Central memory CD8-positive, alpha-beta T cell (primary cell): ENCODE results near the gene NDOR1.
"Not testable (repeated sequence)": the region's sequence is repeated elsewhere in the genome, so short reads cannot be mapped to it uniquely, and the experiment has no call there.

Experiments
- ATAC-seq: fragments of 150-1000 bp; cut with Tn5 transposase; replicated peaks from 2 replicates; pipeline ENCODE4 v1.10.0; 2022; ENCODE audit warnings: mild to moderate bottlenecking, moderate FRiP score, moderate number of reproducible peaks; ENCODE audit not compliant: poor library complexity, severe bottlenecking; ENCODE audit errors: extremely low read depth
- DNase-seq, 2 donors: peaks; one replicate each; pipeline ENCODE4 v3.0.0; 2021; ENCODE audit warnings: low spot score in 2 of 2
- H3K27ac Mint-ChIP-seq: one replicate; pipeline ENCODE4 v1.8.0; 2022; ENCODE audit warnings: low read depth, mild to moderate bottlenecking, moderate library complexity, mixed read lengths
- H3K27me3 Mint-ChIP-seq: one replicate; pipeline ENCODE4 v1.8.0; 2022; ENCODE audit warnings: mixed read lengths
- H3K36me3 Mint-ChIP-seq: one replicate; pipeline ENCODE4 v1.8.0; 2022; ENCODE audit warnings: mild to moderate bottlenecking, moderate library complexity, mixed read lengths; ENCODE audit not compliant: insufficient read depth
- H3K4me1 Mint-ChIP-seq: one replicate; pipeline ENCODE4 v1.8.0; 2022; ENCODE audit warnings: mixed read lengths
- H3K4me3 Mint-ChIP-seq: one replicate; pipeline ENCODE4 v1.8.0; 2022; ENCODE audit warnings: mild to moderate bottlenecking, moderate library complexity, mixed read lengths
- H3K9me3 Mint-ChIP-seq: one replicate; pipeline ENCODE4 v1.8.0; 2022; ENCODE audit warnings: mixed read lengths

The NDOR1 gene

DNA sequence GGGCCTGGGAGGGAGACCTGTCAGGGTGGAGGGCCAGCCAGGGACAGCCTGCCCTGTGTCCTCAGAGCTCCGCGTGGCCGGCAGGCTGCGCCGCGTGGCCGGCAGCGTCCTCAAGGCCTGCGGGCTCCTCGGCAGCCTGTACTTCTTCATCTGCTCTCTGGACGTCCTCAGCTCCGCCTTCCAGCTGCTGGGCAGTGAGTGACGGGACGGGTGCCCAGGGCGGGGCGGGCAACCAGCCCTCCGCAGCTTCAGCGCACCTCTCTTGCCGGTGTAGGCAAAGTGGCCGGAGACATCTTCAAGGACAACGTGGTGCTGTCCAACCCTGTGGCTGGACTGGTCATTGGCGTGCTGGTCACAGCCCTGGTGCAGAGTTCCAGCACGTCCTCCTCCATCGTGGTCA lies 27.0 kb downstream of the NDOR1 start:
- H3K4me1 Mint-ChIP-seq = peaks cover 4% of the 10 kb centered on the region
- peaks cover 13% of the 10 kb centered on the region for H3K27me3 Mint-ChIP-seq
- DNase-seq (no peak), ATAC-seq (no peak)
- H3K36me3 Mint-ChIP-seq = peaks cover 1% of the 10 kb centered on the region
- H3K4me3 Mint-ChIP-seq = no peak overlapping the region
- no peaks in the 10 kb centered on the region for H3K9me3 Mint-ChIP-seq
- no peak overlapping the region for H3K27ac Mint-ChIP-seq

DNA sequence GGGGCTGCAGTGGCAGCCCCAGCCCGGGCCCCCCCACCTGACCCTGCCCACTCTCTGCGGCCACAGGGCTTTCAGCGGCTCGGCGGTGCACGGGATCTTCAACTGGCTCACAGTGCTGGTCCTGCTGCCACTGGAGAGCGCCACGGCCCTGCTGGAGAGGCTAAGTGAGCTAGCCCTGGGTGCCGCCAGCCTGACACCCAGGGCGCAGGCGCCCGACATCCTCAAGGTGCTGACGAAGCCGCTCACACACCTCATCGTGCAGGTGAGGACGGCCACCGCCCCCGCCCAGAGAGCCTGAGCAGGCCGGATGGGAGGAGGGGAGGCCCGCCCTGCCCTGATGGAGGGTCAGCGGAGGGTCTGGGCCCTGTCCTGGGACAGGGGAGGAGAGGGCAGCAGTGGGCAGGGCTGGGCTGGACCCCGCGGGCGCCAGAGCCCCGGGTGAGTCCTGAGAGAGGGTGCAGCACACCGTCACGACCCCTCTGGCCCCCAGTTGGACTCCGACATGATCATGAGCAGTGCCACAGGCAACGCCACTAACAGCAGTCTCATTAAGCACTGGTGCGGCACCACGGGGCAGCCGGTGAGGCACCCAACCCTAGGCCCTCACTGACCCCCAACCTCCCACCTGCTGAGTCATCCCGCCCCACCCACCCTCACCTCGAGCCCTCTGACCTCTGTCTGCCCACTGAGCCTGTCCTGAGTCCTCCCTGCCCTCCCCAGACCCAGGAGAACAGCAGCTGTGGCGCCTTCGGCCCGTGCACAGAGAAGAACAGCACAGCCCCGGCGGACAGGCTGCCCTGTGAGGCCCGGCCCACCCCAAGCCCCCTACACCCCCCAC lies 27.9 kb downstream of the NDOR1 start:
- DNase-seq (no peak), ATAC-seq (no peak)
- Mint-ChIP-seq H3K27me3 (peaks cover 8% of the 10 kb centered on the region), H3K36me3 (no peaks in the 10 kb centered on the region), H3K9me3 (no peaks in the 10 kb centered on the region), H3K27ac (no peak overlapping the region), H3K4me3 (no peak overlapping the region), H3K4me1 (no peaks in the 10 kb centered on the region)

DNA sequence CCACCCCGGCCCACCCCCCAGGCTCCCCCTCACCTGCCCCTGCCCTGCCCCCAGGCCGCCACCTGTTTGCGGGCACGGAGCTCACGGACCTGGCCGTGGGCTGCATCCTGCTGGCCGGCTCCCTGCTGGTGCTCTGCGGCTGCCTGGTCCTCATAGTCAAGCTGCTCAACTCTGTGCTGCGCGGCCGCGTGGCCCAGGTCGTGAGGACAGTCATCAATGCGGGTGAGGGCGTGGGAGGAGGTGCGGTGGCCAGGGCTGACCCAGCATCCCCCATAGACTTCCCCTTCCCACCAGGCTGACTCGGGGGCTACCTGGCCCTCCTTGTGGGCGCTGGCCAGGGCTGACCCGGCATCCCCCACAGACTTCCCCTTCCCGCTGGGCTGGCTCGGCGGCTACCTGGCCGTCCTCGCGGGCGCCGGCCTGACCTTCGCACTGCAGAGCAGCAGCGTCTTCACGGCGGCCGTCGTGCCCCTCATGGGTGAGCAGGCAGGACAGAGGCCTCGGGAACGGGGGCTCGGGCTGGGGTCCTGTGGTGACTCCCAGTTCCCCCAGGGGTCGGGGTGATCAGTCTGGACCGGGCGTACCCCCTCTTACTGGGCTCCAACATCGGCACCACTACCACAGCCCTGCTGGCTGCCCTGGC lies 28.7 kb downstream of the NDOR1 start:
- Mint-ChIP-seq H3K27me3 (peaks cover 8% of the 10 kb centered on the region), H3K27ac (no peak overlapping the region), H3K4me3 (no peak overlapping the region), H3K36me3 (no peaks in the 10 kb centered on the region), H3K4me1 (no peaks in the 10 kb centered on the region), H3K9me3 (no peaks in the 10 kb centered on the region)
- DNase-seq (no peak), ATAC-seq (no peak)

DNA sequence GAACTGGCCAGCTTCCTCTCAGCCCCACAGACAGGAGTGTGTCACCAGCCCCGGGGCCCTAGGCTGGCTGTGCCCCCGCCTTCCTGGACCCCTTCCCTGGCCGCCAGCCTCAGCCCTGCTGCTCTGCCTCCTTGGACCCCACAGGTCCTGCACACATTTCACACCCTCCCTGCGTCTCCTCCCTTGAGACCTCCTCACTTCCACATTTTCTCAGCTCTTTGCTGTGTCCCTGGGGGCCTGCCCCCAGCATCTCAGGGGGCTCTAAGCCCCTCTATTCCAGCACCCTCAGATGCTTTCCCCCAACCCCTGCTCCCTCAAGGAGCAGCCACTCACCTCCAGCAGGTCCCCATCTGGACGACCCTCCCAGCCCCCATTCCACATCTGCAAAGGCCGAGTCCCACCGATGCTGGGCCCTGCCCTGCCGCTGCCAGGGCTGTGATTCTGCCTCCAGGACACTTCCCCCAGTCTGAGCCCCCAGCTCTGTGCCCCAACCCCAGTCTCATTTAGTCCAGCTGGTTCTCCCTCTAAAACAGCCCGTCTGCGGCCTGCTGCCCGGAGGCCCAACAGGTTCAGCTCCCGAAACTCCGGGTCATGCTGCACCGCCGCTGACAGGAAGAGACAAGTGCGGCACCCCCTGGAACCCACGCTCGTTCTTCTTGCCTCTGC lies 29.4 kb downstream of the NDOR1 start:
- no peak for DNase-seq
- Mint-ChIP-seq H3K9me3 (no peaks in the 10 kb centered on the region), H3K27me3 (peaks cover 8% of the 10 kb centered on the region), H3K4me3 (no peak overlapping the region), H3K36me3 (no peaks in the 10 kb centered on the region), H3K4me1 (no peaks in the 10 kb centered on the region), H3K27ac (peak overlapping the region; percentile 51)
- no peak for ATAC-seq

DNA sequence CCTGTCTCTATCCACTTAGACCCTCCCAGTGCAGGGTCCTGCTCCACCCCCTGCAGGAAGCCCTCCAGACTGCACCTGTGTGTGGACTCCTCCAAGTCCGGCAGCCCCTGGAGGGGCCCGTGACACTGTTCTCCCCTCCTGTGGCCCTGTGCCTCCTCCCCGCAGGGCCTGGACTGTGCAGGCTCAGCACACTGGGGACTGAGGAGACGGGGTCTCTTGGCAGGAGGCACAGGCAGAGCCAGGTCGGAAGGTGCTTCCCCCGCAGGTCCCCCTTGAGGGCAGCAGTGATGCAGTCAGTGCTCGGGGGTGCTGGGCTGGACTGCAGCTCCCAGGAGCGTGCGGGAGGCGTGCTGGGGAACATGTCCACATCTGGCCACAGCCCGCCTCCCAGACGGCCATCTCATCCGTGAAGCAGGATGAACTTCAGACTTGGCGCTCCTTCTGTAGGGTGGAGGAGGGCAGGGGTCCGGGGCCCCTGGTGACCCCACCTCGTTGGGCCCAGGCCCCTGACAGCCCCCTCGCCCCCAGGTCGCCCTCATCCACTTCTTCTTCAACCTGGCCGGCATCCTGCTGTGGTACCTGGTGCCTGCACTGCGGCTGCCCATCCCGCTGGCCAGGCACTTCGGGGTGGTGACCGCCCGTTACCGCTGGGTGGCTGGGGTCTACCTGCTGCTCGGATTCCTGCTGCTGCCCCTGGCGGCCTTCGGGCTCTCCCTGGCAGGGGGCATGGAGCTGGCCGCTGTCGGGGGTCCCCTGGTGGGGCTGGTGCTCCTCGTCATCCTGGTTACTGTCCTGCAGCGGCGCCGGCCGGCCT lies 30.1 kb downstream of the NDOR1 start:
- no peak for DNase-seq
- peaks cover 8% of the 10 kb centered on the region for H3K27me3 Mint-ChIP-seq
- H3K9me3 Mint-ChIP-seq = no peaks in the 10 kb centered on the region
- H3K36me3 Mint-ChIP-seq = peaks cover 2% of the 10 kb centered on the region
- no peak overlapping the region for H3K4me3 Mint-ChIP-seq
- H3K27ac Mint-ChIP-seq = peak overlapping the region; percentile 51
- H3K4me1 Mint-ChIP-seq = no peaks in the 10 kb centered on the region
- ATAC-seq = no peak

DNA sequence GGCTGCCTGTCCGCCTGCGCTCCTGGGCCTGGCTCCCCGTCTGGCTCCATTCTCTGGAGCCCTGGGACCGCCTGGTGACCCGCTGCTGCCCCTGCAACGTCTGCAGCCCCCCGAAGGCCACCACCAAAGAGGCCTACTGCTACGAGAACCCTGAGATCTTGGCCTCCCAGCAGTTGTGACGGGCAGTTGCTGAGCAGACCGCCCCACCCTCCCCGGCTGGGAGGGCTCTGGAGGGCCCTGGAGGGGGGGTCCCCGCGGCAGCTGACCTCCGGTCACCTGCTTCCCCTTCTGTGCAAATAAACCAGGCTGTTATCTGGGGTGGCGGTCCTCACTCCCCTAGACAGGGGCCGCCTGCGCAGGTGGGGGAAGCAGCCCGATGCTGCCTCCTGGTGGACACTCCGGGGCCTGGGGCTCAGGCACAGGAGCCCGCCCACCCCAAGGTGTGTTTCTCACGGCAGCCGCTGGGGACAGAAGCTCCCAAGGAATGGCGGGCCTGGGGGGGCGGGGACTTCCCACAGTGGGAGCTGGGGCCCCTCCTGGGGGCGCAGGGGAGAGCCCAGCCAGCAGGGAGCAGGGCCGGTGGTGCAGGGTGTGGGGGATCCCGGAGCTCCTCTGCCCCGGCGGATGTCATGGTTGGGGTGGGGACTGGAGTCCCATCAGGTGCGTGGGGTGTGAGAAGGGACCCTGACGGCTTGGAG lies 30.9 kb downstream of the NDOR1 start:
- H3K27ac Mint-ChIP-seq = no peak overlapping the region
- H3K9me3 Mint-ChIP-seq = no peaks in the 10 kb centered on the region
- peaks cover 8% of the 10 kb centered on the region for H3K36me3 Mint-ChIP-seq
- DNase-seq (peak; percentile 79 to 86), ATAC-seq (peak; percentile 17)
- H3K4me1 Mint-ChIP-seq = peaks cover 6% of the 10 kb centered on the region
- peaks cover 8% of the 10 kb centered on the region for H3K27me3 Mint-ChIP-seq
- no peak overlapping the region for H3K4me3 Mint-ChIP-seq

DNA sequence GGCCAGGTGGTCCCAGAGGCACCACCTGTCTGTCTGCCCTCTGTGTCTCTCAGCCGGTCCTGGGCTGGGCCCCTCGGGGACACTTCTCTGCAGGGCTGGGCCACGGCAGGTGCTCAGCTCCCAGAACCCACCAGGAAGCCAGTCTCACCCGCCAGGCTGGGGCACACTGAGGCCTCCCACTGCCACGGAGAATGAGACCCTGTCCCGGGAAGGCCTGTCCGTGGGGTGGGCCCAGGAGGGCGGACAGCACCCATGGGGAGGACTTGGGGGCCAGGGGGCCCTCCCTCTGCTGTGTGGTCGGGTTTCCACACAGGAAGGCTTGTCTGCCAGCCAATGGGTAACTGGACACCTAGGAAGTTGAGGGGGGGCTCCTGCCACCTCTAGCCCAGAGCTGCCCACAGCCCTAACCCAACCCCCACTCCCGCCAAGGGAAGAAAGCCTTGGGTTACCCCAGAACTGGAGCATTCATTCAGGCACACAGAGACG lies 31.5 kb downstream of the NDOR1 start:
- Mint-ChIP-seq H3K4me1 (peaks cover 6% of the 10 kb centered on the region), H3K36me3 (peaks cover 10% of the 10 kb centered on the region), H3K9me3 (no peaks in the 10 kb centered on the region), H3K27ac (no peak overlapping the region), H3K4me3 (no peak overlapping the region), H3K27me3 (peaks cover 8% of the 10 kb centered on the region)
- ATAC-seq (no peak), DNase-seq (no peak)

DNA sequence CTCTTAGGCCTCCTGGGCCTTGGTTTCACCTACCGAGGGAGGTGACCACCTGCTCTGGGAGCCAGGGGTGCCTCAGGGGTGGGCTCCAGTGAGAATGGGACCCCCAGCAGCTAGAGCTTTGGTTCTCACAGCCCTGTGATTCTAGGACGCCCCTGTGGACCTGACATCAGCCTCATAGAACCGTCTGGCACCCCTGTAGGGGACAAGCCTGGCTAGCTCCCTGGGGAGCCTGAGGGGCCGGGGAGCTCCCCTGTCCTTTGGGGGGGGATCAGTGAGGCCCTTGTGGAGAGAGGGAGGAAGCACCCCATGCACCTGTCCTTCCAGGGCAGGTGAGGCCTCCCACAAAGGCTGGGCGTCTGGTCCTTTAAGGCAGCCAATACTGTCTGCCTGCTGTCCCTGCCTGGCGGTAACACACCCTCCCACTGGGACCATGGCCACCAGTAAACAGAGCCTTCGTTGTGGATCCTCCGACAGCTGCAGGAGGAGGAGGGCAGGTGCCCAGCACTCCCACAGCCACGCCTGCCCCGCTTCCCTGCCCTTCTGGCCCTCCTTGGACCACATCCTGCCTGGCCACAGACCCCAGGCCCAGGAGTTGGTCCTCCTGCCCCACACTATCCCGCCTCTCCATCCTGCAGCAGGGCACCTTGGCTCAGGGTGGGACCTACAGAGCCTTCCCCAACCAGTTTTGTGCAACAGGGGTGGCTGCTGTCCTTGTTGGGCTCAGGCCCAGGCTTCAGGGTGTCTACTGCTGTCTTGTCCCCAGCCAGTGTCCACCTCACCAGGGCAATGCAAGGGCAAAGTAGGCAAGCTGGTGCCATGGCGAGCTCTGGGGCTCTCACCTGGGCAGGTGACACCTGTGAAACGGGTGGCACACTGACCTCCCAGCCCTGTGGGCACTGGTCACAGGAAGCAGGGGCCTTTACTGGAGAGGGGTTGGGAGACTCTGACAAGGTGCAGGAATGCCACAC lies 32.5 kb downstream of the NDOR1 start:
- no peaks in the 10 kb centered on the region for H3K9me3 Mint-ChIP-seq
- H3K27ac Mint-ChIP-seq = no peak overlapping the region
- H3K27me3 Mint-ChIP-seq = peaks cover 8% of the 10 kb centered on the region
- ATAC-seq (no peak), DNase-seq (no peak)
- no peak overlapping the region for H3K4me3 Mint-ChIP-seq
- peaks cover 16% of the 10 kb centered on the region for H3K4me1 Mint-ChIP-seq
- peaks cover 20% of the 10 kb centered on the region for H3K36me3 Mint-ChIP-seq

DNA sequence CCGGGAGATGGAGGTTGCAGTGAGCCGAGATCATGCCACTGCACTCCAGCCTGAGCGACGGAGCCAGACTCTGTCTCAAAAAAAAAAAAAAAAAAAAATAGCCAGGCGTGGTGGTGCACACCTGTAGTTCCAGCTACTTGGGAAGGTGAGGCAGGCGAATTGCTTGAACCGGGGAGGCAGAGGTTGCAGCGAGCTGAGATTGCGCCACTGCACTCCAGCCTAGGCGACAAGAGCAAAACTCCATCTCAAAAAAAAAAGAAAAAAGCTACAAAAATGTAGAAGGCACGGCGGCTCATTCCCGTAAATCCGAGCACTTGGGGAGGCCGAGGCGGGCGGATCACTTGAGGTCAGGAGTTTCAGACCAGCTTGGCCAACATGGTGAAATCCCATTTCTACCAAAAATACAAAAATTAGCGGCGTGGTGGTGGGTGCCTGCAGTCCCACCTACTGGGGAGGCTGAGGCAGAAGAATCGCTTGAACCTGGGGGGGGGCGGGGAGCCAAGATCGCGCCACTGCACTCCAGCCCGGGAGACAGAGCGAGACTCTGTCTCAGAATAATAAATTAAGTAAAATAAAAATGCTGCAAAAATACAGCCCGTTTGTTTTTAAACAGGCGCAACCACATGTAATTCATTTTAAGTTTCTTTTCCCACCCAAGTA lies 34.2 kb downstream of the NDOR1 start:
- Mint-ChIP-seq H3K27ac (peak overlapping the region; percentile 46), H3K36me3 (peaks cover 25% of the 10 kb centered on the region), H3K4me1 (peaks cover 24% of the 10 kb centered on the region), H3K4me3 (peak overlapping the region; percentile 92)
- not testable (repeated sequence) for ATAC-seq, H3K9me3 Mint-ChIP-seq, H3K27me3 Mint-ChIP-seq, DNase-seq

DNA sequence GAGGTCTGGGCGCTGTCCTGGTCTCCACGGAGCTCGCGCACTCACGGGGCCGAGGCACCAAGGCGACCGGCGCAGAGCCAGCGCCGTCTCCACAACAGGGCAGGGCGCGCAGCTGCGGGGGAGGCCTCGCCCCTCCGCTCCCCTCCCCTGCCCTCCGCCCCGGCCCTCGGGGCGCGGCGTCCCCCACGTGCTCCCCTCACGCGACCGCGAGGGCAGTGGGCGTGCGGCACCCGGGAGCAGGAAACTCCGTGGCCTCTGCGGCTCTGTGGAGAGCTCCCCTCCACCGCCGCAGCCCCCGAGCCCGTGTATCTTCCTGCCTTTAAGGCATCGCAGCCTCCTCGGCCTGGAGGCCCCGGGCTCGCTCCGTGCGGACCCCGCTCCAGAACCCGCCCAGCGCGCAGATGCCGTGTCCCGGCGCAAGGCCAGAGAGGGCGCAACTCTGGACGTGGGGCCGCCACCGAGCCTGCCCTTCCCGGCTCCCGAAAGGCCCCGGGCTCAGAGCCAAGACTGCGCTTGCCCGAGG lies 34.9 kb downstream of the NDOR1 start:
- peak; percentile 33 for ATAC-seq
- no peaks in the 10 kb centered on the region for H3K9me3 Mint-ChIP-seq
- H3K36me3 Mint-ChIP-seq = peaks cover 25% of the 10 kb centered on the region
- peak overlapping the region; percentile 88 for H3K27ac Mint-ChIP-seq
- peaks cover 24% of the 10 kb centered on the region for H3K4me1 Mint-ChIP-seq
- H3K27me3 Mint-ChIP-seq = no peaks in the 10 kb centered on the region
- H3K4me3 Mint-ChIP-seq = peak overlapping the region; percentile 92
- peak in 1 of 2 donors; percentile 65 for DNase-seq
